Left renal pelvis (tissue), 4 donors: ENCODE results near the gene CAMSAP1. TPM values are rescaled to one million over a fixed set of nuclear protein-coding genes. Genes with fewer than 3 reads are reported as not detected.
"Not testable (repeated sequence)": the region's sequence is repeated elsewhere in the genome, so short reads cannot be mapped to it uniquely, and the experiment has no call there.

Experiments used
- DNase-seq, 4 donors: peaks; one replicate each; pipeline ENCODE4 v3.0.0-alpha.2; 2013; ENCODE audit warnings: low read depth in 4 of 4, low spot score in 3 of 4
- polyA plus RNA-seq, 4 donors: library from polyadenylated mRNA; unstranded; fragments of 120-200 nt; gene quantifications; one replicate each; pipeline ENCODE4 v1.2.1, GENCODE V29; 2013; ENCODE audit not compliant: insufficient read length in 4 of 4

CAMSAP1 gene
- polyA plus RNA-seq, 4 donors: 23.2 to 27.7 (median 24.5) TPM

DNA sequence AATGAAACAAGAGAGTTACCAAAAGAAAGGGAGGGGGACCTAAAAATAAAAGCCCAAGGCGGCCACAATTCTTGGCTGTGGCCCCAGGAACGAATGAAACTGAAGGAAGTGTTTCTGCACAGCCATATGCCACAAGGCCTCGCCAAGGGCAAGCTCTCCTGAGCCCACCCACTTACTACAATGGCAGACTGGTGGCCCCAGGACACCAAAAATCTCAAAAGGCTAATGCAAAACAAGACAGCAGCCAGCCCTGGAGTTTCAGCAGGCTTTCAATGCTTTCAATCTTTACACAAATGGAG is 4.0 kb downstream of the CAMSAP1 start:
- DNase-seq: no peak

DNA sequence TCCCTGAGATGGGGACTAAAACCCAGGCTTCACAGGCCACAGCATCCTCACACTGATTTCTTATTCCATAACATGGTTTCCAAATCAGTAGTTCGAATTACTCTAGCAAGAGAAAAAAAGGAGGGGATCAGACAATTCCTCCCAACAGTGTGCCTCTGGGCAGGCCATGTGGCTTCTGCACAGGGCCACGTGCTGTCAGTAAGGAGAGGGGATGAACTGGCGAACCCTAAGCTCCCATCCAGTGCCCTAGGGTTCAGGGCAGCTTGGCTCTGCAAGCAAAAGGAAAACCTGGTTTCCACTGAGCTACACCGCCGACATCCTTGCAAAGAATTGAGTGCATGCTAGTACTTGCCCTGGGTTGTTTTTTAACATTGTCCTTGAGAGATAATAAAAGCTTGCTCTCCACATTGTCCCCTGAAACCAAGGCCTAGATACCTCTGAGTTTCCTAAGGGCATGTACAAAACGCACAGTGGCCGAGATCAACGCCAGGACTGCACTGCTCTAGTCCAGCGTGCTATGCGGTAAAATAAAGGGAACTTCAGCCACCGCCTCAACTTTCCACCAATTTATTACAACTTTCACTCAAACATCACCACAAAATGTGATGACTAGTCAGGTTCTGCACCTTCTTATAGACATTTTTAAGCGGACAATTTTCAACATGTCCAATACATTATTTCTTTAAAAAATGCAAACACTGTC is 4.5 kb downstream of the CAMSAP1 start:
- no peak for DNase-seq

DNA sequence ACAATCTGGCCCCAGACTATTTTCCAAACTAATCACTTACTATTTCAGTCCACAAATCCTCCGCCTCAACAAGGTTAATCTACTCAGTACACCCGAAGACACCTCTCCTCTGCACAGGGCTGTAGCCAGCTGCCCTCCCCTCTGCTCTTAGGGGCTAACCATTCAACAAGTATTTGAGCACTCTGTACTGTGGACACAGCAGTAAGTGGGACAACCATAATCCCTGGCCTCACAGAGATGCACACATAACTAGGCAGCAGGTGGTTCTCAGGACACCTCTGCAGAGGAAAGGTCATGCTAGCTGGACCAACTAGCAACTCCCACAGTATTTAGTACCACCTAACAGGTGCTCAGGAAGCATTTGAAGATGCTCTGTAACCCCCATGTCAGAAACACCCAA is 5.5 kb downstream of the CAMSAP1 start:
- DNase-seq: no peak

DNA sequence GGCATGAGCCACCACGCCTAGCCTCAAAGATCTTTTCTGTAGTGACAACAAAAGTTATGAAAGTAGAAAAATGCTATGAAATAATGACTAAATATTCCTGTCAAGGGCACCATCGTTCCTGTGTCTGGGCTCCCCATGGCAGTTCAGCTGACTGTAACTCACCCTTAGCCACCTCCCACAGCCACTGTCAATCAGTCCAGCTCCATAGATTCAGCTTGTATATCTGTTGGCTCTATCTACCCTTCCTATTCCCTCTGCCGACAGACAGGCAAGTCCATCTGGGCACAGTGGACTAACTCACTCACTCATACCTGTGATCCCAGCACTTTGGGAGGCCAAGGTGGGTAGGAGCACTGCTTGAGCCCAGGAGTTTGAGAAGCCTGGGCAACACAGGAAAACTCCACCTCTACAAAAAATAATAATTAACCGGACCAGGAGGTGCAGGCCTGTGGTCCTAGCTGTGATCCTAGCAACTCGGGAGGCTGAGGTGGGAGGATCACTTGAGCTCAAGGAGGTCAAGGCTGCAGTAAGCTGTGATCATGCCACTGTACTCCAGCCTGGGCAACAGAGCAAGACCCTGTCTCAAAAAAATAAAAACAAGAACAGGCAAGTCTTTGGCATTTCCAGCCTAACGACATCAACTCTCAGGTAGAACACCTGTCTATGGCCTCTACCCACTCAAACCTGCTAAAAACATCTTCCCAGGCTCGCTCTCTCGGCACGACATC is 6.2 kb downstream of the CAMSAP1 start:
- DNase-seq: no peak

DNA sequence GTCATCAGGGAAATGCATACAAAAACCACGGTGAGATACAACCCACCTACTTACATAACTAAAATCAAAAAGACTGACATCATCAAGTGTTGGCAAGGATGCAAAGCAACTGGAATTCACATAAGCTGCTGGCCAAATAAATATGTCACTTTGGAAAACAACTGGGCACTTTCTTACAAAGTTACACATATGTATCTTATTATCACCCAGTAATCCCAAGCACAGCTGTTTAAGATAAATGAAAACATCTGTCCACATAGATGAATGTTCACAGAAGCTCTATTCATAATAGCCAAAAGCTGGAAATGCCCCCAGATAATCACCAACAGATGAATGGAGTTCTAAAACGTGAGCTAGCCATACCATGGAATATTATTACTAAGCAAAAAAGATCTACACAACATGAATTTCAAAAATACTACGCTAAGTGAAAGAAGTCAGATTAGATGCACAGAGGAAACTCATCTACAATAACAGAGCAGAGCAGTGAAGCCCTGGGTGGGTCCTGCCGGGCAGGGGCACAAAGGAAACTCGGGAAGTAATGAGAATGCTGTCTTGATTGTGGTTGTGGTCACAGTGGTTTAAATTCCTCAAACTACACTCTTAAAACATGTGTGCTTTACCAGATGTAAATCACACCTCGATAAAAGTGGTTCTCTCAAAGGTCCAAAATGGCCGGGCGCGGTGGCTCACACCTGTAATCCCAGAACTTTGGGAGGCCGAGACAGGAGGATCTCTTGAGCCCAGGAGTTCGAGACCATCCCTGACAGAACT is 8.5 kb downstream of the CAMSAP1 start:
- no peak for DNase-seq

DNA sequence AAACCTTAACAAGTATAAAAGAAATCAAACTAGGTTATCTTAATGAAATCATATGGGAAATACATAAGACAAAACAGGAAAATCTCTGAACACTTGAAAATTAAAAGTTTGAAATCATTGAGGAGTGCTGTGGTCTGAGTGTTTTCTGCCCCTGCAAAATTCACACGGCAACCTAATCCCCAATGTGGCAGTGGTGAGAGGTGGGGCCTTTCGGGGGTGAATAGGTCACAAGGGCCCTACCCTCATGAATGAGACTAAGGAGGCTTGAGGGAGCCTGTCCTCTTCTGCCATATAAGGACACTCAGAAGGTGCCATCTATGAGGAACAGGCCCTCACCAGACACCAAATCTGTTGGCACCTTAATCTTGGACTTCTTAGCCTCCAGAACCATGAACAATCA is 10.7 kb downstream of the CAMSAP1 start:
- DNase-seq: no peak

DNA sequence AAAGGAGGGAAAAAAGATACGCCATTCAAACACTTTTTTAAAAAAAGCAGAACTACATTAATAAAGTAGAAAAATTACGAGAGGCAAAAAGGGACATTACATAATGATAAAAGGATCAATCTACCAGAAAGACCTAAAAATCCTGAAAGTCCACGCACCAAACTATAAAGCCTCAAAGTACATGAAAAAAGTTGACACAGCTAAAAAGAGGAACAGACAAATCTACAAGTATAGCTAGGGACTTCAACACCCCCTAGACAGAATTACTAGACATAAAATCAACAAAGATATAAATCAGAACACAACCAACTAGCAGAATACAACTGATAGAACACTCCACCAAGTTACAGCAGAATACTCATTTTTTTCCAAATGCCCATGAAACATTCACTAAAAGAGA is 11.1 kb downstream of the CAMSAP1 start:
- DNase-seq: no peak

DNA sequence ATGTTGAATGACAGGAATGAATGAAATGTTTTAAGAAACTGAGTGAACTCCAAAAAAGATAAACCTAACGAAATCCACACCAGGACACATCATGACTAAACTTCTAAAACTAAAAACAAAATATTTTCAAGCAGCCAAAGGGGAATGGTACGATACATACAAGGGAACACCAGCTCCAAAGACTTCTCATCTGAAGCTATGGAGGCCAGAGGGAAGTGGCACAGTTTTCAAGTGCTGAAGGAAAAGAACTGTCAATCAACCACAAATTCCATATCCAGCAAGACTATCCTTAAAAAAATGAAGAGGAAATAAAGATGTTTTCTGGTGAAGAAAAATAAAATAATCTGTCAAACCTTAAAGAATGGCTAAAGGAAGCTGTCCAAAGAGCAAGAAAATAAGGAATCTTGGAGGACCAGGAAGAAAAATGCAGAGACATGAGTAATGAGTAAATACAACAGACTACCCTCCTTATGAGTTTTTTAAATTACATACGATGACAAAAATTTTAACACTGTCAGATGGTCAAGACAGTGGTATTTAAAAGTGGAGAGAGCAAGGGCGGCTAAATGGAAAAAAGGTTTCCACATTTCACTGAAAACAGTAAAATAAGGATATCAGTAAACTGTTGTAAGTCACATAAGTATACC is 12.0 kb downstream of the CAMSAP1 start:
- DNase-seq: no peak

DNA sequence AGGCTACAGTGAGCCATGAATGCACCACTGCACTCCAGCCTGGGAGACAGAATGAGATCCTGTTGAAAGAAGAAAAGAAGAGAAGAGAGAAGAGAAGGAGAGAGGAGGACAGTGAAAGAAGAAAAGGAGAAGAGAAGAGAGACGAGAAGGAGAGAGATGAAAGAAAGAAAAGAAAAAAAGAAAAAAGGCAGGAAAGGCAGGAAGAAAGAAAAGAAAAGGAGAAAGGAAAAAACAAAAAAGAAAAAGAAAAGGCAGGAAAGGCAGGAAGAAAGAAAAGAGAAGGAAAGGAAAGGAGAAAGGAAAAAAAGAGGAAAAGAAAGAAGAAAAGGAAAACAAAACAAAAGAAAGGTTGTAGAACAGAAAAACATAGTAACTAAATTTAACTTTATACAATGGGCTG is 14.2 kb downstream of the CAMSAP1 start:
- no peak for DNase-seq

DNA sequence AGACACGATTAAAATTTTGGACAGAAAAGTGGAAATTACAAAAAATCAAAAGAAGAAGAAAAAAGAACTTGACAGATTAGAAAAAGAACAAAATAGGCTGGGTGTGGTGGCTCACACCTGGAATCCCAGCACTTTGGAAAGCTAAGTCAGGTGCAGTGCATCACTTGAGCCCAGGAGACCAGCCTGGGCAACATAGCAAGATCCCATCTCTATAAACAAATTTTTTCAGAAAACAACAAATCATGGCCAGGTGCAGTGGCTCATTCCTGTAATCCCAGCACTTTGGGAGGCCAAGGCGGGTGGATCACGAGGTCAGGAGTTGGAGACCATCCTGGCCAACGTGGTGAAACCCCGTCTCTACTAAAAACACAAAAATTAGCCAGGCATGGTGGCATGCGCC is 15.0 kb downstream of the CAMSAP1 start:
- DNase-seq: not testable (repeated sequence)

DNA sequence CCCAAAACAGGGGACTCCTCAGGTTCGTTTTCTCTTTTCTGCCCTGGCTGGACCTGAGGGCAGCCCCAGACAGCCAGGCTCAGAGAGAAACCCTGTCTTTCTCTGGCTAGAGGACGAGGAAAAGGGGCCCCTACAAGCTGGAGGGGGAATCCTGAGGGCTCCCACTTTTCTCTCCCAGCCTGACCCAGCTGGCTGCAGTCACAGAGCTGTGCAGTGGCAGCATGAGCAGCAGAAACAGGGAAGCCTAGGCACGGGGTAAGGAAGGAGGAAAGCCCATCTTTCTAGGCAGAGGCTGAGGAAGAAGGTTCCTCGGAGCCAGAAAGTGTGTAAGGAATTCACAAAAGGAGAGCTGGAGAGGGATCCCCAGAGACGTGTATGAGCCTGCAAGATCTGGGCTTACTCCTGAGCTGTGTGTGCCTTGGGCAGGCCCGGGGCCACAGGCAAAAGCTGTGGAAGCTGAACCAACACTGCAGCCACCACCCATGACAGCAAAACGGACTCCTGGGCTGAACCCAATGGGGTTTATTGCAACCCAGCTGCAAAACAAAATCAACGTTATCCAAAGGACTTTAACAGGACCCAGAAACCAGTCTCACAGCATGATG is 16.2 kb downstream of the CAMSAP1 start:
- no peak for DNase-seq

DNA sequence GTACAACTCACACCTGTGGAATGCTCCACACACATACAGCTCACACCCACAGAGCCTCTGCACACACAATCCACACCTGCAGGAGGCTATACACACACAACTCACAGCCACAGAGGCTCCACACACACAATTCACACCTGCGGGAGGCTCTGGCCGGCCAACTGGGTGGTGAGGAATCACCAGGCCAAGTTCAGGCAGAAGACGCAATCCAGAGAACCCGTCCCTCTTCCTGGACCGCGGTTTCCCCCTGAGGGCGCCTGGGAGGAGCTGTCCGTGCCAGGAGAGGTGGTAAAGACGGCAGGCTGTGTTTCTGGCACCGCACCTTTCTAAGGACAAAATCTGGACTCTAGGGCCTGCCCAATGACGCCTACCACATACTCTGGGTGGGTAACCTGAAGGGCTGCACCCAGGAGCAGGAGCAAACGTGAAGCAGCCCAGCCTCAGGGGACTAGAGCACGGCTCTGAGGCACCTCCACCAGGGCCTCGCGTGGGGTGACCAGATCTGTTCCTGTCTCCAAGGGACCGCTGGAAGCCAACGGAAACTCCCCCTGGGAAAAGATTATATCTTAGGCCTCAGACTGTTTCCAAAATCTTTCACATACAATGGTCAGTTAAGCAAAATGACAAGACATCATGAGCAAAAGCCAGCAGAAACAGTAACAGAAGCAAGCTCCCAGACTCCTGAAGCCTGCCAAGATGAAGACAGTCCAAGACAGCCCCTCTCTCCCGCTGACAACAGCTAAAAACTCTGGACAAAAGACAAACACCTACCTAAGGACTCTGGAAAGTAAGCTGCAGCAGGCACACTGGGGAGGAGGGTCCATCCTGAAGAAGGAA is 16.9 kb downstream of the CAMSAP1 start:
- no peak for DNase-seq

DNA sequence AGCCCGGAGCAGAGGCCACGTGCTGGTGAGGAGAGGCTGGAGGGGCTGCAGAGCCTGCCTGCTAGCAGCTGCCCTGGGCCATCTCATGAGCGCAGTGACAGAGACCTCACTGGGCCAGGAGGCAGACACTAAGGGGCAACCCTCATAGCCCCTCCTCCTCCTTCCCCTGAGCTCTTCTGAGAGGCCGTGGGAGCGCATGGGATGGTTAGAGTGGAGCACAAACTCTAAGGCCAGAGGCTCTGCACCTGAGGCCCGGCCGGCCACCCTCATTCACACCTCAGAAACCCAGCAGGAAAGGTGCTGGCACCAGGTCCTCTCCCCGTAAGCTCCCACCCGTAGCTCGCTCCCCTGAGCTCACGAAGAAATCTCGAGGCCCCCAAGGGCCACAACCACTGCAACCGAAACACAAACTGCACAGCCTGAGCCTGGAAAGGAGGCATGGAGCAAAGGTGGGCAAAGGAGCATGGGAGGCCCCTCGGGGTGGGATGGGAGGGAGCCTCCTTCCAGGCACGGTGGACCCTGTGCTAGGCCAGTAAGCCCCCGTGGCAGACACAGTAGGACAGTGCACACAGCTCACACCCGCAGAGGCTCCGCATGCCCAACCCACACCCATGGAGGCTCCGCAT is 17.7 kb downstream of the CAMSAP1 start:
- no peak for DNase-seq

DNA sequence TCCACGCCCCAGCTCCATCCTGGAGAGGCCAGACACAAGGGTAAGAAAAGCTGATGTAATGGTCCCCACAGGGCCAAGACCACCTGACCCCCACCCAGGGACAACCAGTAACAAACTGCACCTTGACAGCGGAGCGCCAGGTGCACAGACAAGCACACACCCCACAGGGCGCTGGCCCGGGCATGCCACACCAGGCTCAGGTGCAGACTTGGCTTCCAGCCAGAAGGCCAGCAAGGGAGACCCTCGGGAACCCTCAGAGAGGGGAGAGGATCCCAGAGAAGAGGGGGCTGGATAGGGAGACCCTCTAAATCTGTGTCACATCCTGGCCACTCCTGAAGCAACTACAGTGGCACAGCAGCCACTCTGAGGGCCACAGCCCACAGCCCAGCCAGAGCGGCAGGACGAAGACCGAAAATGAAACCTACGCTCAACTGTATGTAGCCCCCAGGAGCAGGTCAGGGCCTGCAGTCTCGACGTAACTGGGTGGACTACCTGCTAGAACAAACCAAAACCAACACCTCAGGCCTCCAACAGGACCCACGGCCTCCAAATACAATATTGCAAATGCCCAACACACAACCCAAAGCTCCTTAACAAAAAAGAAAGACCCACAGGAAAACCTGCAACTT is 18.5 kb downstream of the CAMSAP1 start:
- DNase-seq: no peak

DNA sequence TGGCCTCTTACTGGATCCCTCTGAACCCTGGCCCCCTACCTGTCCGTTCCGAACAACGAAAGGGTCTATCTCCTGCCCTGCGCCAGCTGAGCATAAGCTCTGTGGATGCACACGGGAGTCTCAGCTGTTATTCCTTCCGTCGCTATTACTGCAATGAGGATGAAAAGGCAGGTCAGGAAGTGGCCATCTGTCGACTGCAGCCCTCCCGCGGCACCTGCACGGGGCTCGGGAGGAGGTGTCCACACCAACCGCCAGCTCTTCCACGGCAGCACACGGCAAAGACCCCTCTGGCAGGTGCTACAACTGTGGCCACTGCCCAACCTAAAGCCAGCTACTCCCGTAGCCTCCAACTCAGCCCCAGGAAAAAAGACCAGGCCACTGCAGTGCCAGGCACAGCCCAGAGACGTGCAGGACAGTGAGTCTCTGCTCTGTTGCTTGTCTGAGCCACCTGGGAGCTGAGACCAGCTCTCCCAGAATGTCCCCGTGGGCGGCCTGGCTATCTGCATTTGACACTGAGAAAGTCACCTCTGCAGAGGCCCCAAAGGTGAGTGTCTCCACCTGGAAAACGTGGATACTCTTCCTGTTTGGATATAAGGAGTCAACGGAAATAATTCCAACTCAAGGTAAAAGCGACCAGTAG is 19.1 kb downstream of the CAMSAP1 start:
- no peak for DNase-seq

DNA sequence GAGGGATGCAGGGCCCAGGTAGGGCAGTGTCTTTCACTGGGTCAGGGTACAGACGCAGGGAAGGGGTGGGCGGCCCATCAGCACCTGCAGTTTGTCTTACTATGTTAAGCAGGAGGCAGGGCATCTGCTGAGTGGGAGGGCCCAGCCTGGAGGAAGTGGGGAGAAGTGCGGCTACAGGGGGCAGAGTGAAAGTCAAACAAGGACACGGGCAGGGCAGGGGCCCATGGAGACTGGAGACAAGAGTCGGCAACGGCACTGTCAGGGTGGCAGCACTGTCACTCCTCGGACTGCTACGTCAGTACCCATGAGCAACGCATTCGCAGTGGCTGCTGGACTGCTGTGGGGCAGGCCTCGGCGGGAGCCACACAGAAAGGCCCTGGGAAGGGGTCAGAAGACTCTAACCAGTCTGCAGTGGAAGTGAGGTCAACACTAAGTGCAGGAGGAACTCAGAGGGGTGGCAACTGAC is 19.7 kb downstream of the CAMSAP1 start:
- no peak for DNase-seq

DNA sequence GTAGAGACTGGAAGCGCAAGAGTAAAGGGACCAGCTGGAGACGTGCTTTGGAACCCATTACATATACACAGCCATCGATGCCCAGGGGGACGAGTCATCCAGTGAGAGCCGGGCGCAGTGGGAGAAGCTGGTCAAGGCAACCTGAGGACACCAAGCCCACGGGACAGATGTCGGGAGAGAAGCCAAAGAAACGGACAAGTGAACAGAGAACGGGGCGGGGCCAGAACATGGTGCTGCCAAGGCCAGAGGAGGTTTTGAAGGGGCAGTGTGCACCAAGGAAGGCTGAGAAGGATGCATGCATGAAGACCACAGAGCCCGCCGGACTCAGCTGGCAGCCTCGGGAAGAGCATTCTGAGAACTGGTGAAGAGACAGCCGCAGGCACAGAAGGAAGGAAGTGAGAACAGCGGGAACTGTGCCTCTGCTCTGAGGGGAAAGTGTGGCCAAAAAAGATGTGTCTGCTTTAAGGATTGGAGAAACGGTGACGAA is 20.3 kb downstream of the CAMSAP1 start:
- no peak for DNase-seq
